ENCODE results near the gene CACNG3. TPM values are rescaled to one million over a fixed set of nuclear protein-coding genes. Genes with fewer than 3 reads are reported as not detected.
"Not testable (repeated sequence)": the region's sequence is repeated elsewhere in the genome, so short reads cannot be mapped to it uniquely, and the experiment has no call there.

CACNG3 gene
- total and polyA plus RNA-seq, 2 donors (not counting 3 experiments of a cell fraction or from before 2014, with no cell fraction given): not detected

- Histone ChIP-seq H3K79me2 (ENCODE audit: control insufficient read depth, insufficient read depth, low read length) (no peaks in the 10 kb centered on the region), H3K9ac (replicated peaks; ENCODE audit: extremely low read depth, insufficient read depth, low read length) (no peak overlapping the region), H3K36me3 (ENCODE audit: control insufficient read depth in 2 of 2, extremely low read depth in 1 of 2, insufficient read depth in 2 of 2, low read length in 2 of 2) (no peaks in the 10 kb centered on the region), H3K27ac (ENCODE audit: insufficient read depth, low read depth, low read length) (no peak overlapping the region), H3K4me2 (ENCODE audit: insufficient read depth, low read length) (no peak overlapping the region), H3K27me3 (ENCODE audit: control insufficient read depth in 2 of 2, insufficient read depth in 2 of 2, low read length in 2 of 2) (no peaks in the 10 kb centered on the region), H3K9me1 (replicated peaks; ENCODE audit: control insufficient read depth, extremely low read depth, insufficient read depth, low read length) (no peaks in the 10 kb centered on the region), H3K9me3 (replicated peaks; ENCODE audit: control insufficient read depth, insufficient read depth, low read length) (no peaks in the 10 kb centered on the region), H3K4me3 (replicated peaks in 1 of 3; ENCODE audit: insufficient read depth in 1 of 3, low read depth in 1 of 3, low read length in 3 of 3) (no peak overlapping the region), H2AFZ (ENCODE audit: low read depth, low read length) (no peak overlapping the region), H3K4me1 (ENCODE audit: control insufficient read depth, extremely low read depth, insufficient read depth, low read length) (no peaks in the 10 kb centered on the region), H4K20me1 (replicated peaks; ENCODE audit: control insufficient read depth, extremely low read depth, insufficient read depth, low read length) (no peaks in the 10 kb centered on the region)
- DNase-seq (ENCODE audit: low read depth, low spot score) (no peak), FAIRE-seq (no peak)
- BruUV-seq (replicated peaks): no TSS peak
- TF ChIP-seq JUN (IDR thresholded peaks at IDR 0.05; ENCODE audit: borderline replicate concordance, insufficient read depth, insufficient read length, low read depth) (no peak), GATA2 (IDR thresholded peaks at IDR 0.05; ENCODE audit: insufficient read depth, insufficient read length, low read depth, low read length) (no peak), POLR2AphosphoS5 (IDR thresholded peaks at IDR 0.05; ENCODE audit: insufficient read depth, low read depth, low read length) (no peak), POLR2A (IDR thresholded peaks at IDR 0.05; ENCODE audit: low read depth, low read length) (no peak), MYC (IDR thresholded peaks at IDR 0.05; ENCODE audit: low read depth, low read length) (no peak), FOS (IDR thresholded peaks at IDR 0.05; ENCODE audit: borderline replicate concordance, insufficient read depth, low read length) (no peak), CTCF (IDR thresholded peaks at IDR 0.05; ENCODE audit: extremely low read depth in 1 of 2, insufficient read depth in 1 of 2, low read depth in 1 of 2, low read length in 2 of 2) (no peak), MAX (IDR thresholded peaks at IDR 0.05; ENCODE audit: insufficient read depth, insufficient read length) (no peak)
- ChIA-PET POLR2A (no interaction called here), CTCF (no interaction called here)
- dilution Hi-C loops (cut with MboI; ENCODE audit: extremely low pct_ligation_motif_present, low sequenced_read_pairs) (no loop called here), intact Hi-C loops (cut with micrococcal nuclease) (no loop called here)
Observed at GRCh38 chr16:24298548-24299167, 42.5 kb downstream of the CACNG3 start.

- BruUV-seq (replicated peaks); H3K9ac ChIP-seq (replicated peaks; ENCODE audit: extremely low read depth, insufficient read depth, low read length); H3K27ac ChIP-seq (ENCODE audit: insufficient read depth, low read depth, low read length); H2AFZ ChIP-seq (ENCODE audit: low read depth, low read length); H3K4me1 ChIP-seq (ENCODE audit: control insufficient read depth, extremely low read depth, insufficient read depth, low read length); H3K36me3 ChIP-seq (ENCODE audit: control insufficient read depth in 2 of 2, extremely low read depth in 1 of 2, insufficient read depth in 2 of 2, low read length in 2 of 2); H4K20me1 ChIP-seq (replicated peaks; ENCODE audit: control insufficient read depth, extremely low read depth, insufficient read depth, low read length); intact Hi-C loops (cut with micrococcal nuclease); H3K79me2 ChIP-seq (ENCODE audit: control insufficient read depth, insufficient read depth, low read length); POLR2A ChIA-PET; H3K4me3 ChIP-seq (replicated peaks in 1 of 3; ENCODE audit: insufficient read depth in 1 of 3, low read depth in 1 of 3, low read length in 3 of 3); H3K4me2 ChIP-seq (ENCODE audit: insufficient read depth, low read length); dilution Hi-C loops (cut with MboI; ENCODE audit: extremely low pct_ligation_motif_present, low sequenced_read_pairs); DNase-seq (ENCODE audit: low read depth, low spot score); H3K9me1 ChIP-seq (replicated peaks; ENCODE audit: control insufficient read depth, extremely low read depth, insufficient read depth, low read length); FAIRE-seq; H3K9me3 ChIP-seq (replicated peaks; ENCODE audit: control insufficient read depth, insufficient read depth, low read length); H3K27me3 ChIP-seq (ENCODE audit: control insufficient read depth in 2 of 2, insufficient read depth in 2 of 2, low read length in 2 of 2): not testable (repeated sequence)
- CTCF ChIA-PET: interaction anchor here (1.2 to 1.3 kb wide), 2 partner anchors 48 to 230 kb away, joined by 3 to 4 read pairs; no protein-coding TSS in a partner anchor
Observed at GRCh38 chr16:24300750-24301149, 44.6 kb downstream of the CACNG3 start.
